Liver (tissue), 9 donors: ENCODE results near the gene PARP9. TPM values are rescaled to one million over a fixed set of nuclear protein-coding genes. Genes with fewer than 3 reads are reported as not detected.

ENCODE experiments used
- DNase-seq: peaks from one replicate; pipeline ENCODE4 v3.0.0-alpha.2; 2017; ENCODE audit warnings: low spot score
- H3K27ac ChIP-seq, 2 donors: one replicate each; pipeline ENCODE4 v1.7.0; 2013; ENCODE audit warnings: inconsistent platforms in 2 of 2, low read length in 2 of 2, control low read depth in 1 of 2, low read depth in 1 of 2, mild to moderate bottlenecking in 1 of 2
- H3K27me3 ChIP-seq, 4 donors: one replicate each; pipeline versions ENCODE4 v1.6.1 to v1.7.0; 2013; ENCODE audit warnings: low read length in 3 of 4, inconsistent platforms in 1 of 4, mild to moderate bottlenecking in 1 of 4, moderate library complexity in 1 of 4; ENCODE audit not compliant: control insufficient read depth in 4 of 4, insufficient read depth in 4 of 4
- H3K36me3 ChIP-seq, 4 donors: one replicate each; pipeline versions ENCODE4 v1.6.1 to v1.7.0; 2013; ENCODE audit warnings: low read length in 3 of 4, mild to moderate bottlenecking in 3 of 4, low read depth in 1 of 4, moderate library complexity in 1 of 4; ENCODE audit not compliant: control insufficient read depth in 4 of 4, insufficient read depth in 3 of 4
- H3K4me1 ChIP-seq, 4 donors: one replicate each; pipeline versions ENCODE4 v1.6.1 to v1.7.0; 2013; ENCODE audit warnings: low read length in 3 of 4, mild to moderate bottlenecking in 3 of 4, moderate library complexity in 1 of 4; ENCODE audit not compliant: control insufficient read depth in 4 of 4, insufficient read depth in 4 of 4
- H3K4me3 ChIP-seq, 3 donors: one replicate each; pipeline versions ENCODE4 v1.6.1 to v1.7.0; 2013; ENCODE audit warnings: low read length in 3 of 3, control low read depth in 1 of 3, low read depth in 1 of 3, mild to moderate bottlenecking in 1 of 3
- H3K9ac ChIP-seq, 2 donors: one replicate each; pipeline ENCODE4 v1.7.0; 2013; ENCODE audit warnings: low read length in 2 of 2, mild to moderate bottlenecking in 2 of 2, moderate library complexity in 2 of 2, control low read depth in 1 of 2, low read depth in 1 of 2
- H3K9me3 ChIP-seq, 4 donors: one replicate each; pipeline versions ENCODE4 v1.6.1 to v1.7.0; 2013; ENCODE audit warnings: low read length in 3 of 4; ENCODE audit not compliant: control insufficient read depth in 4 of 4
- EGR1 ChIP-seq, 2 donors: IDR thresholded peaks; 2 replicates each; pipeline ENCODE4 v1.6.1; 2016 to 2018; ENCODE audit warnings: antibody characterized with exemption in 2 of 2, low read depth in 2 of 2
- FOXA2 ChIP-seq: IDR thresholded peaks from 2 replicates; pipeline ENCODE4 v1.6.1; 2016; ENCODE audit warnings: antibody characterized with exemption
- GABPA ChIP-seq, 2 donors: IDR thresholded peaks in 1 of 2; conservative IDR thresholded peaks in 1 of 2; 2 replicates each; pipeline ENCODE4 v1.6.1; 2016; ENCODE audit warnings: antibody characterized with exemption in 2 of 2, mild to moderate bottlenecking in 1 of 2, moderate library complexity in 1 of 2
- HNF4A ChIP-seq, 2 donors: conservative IDR thresholded peaks; 2 replicates each; pipeline ENCODE4 v1.6.1; 2016; ENCODE audit warnings: antibody characterized with exemption in 2 of 2, mild to moderate bottlenecking in 2 of 2
- HNF4G ChIP-seq: IDR thresholded peaks from 2 replicates; pipeline ENCODE4 v1.6.1; 2016; ENCODE audit warnings: antibody characterized with exemption
- JUND ChIP-seq, 2 donors: IDR thresholded peaks; 2 replicates each; pipeline ENCODE4 v1.6.1; 2016; ENCODE audit warnings: antibody characterized with exemption in 2 of 2
- NR2F2 ChIP-seq: IDR thresholded peaks from 2 replicates; pipeline ENCODE4 v1.6.1; 2016; ENCODE audit warnings: antibody characterized with exemption
- RXRA ChIP-seq, 2 donors: IDR thresholded peaks; 2 replicates each; pipeline ENCODE4 v1.6.1; 2017 to 2018; ENCODE audit warnings: antibody characterized with exemption in 2 of 2, mild to moderate bottlenecking in 1 of 2
- SP1 ChIP-seq: IDR thresholded peaks from 2 replicates; pipeline ENCODE4 v1.6.1; 2018; ENCODE audit warnings: antibody characterized with exemption, mild to moderate bottlenecking
- TAF1 ChIP-seq: conservative IDR thresholded peaks from 2 replicates; pipeline ENCODE4 v1.6.1; 2016; ENCODE audit warnings: antibody characterized with exemption, mild to moderate bottlenecking
- ZBTB33 ChIP-seq: IDR thresholded peaks from 2 replicates; pipeline ENCODE4 v1.6.1; 2016; ENCODE audit warnings: antibody characterized with exemption
- WGBS: extraction: QIAGEN DNeasy Blood & Tissue Kit; methylation state at CpG from one replicate; pipeline ENCODE4 v1.1.7; 2013; 5-methylcytosine and 5-hydroxymethylcytosine counted together
- polyA plus RNA-seq, 2 donors: library from polyadenylated mRNA; stranded (reverse) in 1 of 2; unstranded in 1 of 2; fragments of 200-250 nt in 1 of 2; fragments of >200 nt in 1 of 2; fragmentation: Nextera tagmentation in 1 of 2; extraction: Ambion mirVana in 1 of 2; gene quantifications; one replicate each; pipeline versions ENCODE4 v1.2.1 to v1.2.3, GENCODE V29; 2013 to 2015
- total RNA-seq, 2 donors: library from RNA; depleted of rRNA; stranded (reverse); fragments of >200 nt; gene quantifications; one replicate each; pipeline ENCODE4 v1.2.3, GENCODE V29; 2014
- TF ChIP-seq, protein P1 (sequence below): IDR thresholded peaks from 2 replicates; pipeline ENCODE4 v1.6.1; 2016; ENCODE audit warnings: antibody characterized with exemption
- TF ChIP-seq, protein P2 (sequence below): fragments of 150-350 bp; IDR thresholded peaks from 2 replicates; pipeline ENCODE4 v1.5.1; 2017; ENCODE audit warnings: improper control_type of control experiment, low read depth, low read length; ENCODE audit not compliant: missing input control
- TF ChIP-seq, protein P3 (sequence below): IDR thresholded peaks from 2 replicates; pipeline ENCODE4 v1.6.1; 2016; ENCODE audit warnings: antibody characterized with exemption
- TF ChIP-seq, protein P4 (sequence below): IDR thresholded peaks from 2 replicates; pipeline ENCODE4 v1.6.1; 2016; ENCODE audit warnings: antibody characterized with exemption, mild to moderate bottlenecking
- donor health status: healthy.
- donor health status: healthy.
- donor health status: healthy.
- donor health status: healthy.
- donor health status: healthy.

Gene PARP9
- total and polyA plus RNA-seq, 4 donors = 34.8 to 74.0 (median 48.9) TPM

DNA sequence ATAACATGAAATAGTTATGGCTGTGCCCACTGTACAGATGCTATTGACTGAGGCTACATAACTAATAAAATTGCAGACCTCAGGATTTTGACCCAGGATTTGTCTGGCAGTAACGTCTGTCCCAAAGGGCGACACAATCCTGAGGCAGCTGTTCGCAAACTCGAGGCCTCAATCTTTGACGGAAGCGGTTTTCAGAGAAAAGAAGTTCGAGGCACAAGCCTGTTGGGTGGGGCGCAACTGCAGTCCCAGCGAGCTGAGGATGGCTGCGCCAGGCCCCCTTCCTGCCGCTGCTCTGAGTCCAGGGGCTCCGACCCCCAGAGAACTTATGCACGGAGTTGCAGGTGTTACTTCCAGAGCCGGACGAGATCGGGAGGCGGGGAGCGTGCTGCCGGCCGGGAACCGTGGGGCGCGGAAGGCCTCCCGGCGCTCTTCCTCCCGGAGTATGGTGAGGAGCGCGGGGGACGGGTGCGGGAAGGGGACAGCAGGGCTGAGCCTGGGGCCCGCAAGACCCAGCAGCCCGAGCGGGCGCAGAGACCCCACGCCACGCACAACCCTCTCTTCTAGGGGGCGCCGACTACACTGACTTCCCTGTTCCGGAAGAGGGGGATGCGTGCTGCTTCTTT, 13.4 kb upstream of the PARP9 start, which contains the start of gene PARP15:
PARP15 (plus strand) TSS at position 242 of the 623 bp plus-strand sequence; CDS start at position 260, 18 bp downstream.
- Histone ChIP-seq H3K27me3 (no peaks in the 10 kb centered on the region), H3K4me3 (peak within 1 kb of the TSS; percentile 33 to 57 (median 45)), H3K27ac (no peak within 1 kb of the TSS), H3K9ac (peak within 1 kb of the TSS in 1 of 2 donors; percentile 36), H3K4me1 (peaks cover 4 to 12% (median 9%) of the 10 kb centered on the region in 4 donors), H3K9me3 (peaks cover 0 to 7% (median 4%) of the 10 kb centered on the region in 4 donors), H3K36me3 (peaks cover 0 to 5% (median under 1%) of the 10 kb centered on the region in 4 donors)
- peak; percentile 58 for DNase-seq
- WGBS = 20% methylated on average over 40 of the region's 40 CpGs
- TF ChIP-seq RXRA (IDR thresholded peaks at IDR 0.05) (no peak), JUND (IDR thresholded peaks at IDR 0.05) (no peak), TAF1 (no peak)

- DNase-seq = no peak
- WGBS = 76% methylated on average over 8 of the region's 8 CpGs
Measured at GRCh38 chr3:122576174-122576940, 12.3 kb upstream of the PARP9 start.

DNA sequence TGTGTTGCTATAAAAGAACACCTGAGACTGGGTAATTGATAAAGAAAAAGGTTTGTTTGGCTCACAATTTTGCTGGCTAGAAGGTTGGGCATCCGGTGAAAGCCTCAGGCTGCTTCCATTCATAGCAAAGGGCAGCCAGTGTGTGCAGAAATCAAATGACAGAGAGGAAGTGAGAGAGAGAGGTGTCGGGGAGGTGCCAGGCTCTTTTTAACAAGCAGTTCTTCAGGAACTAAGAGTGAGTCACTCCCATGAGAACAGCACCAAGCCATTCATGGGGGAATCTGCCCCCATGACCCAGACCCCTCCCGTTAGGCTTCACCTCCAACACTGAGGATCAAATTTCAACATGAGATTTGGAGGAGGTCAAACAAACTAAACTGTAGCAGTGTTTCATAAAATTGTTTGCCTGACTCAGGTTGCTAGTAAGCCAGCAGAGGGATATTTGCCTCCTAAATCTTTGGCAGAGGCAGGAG, 8.9 kb upstream of the PARP9 start:
- 22% methylated on average over 3 of the region's 3 CpGs for WGBS
- H3K27ac ChIP-seq = peak overlapping the region; percentile 75 to 88
- peak; percentile 44 for DNase-seq
- peaks cover 6 to 32% (median 24%) of the 10 kb centered on the region in 4 donors for H3K36me3 ChIP-seq
- no peaks in the 10 kb centered on the region for H3K27me3 ChIP-seq
- H3K9me3 ChIP-seq = no peaks in the 10 kb centered on the region
- peaks cover 7 to 35% (median 14%) of the 10 kb centered on the region in 4 donors for H3K4me1 ChIP-seq
- H3K9ac ChIP-seq = no peak overlapping the region
- H3K4me3 ChIP-seq = no peak overlapping the region
- TF ChIP-seq SP1 (peak; percentile 72), FOXA2 (no peak), TAF1 (peak; percentile 31), HNF4G (peak; percentile 64), EGR1 (IDR thresholded peaks at IDR 0.05; ENCODE audit: low read depth in 2 of 2) (no peak), NR2F2 (peak; percentile 88), ZBTB33 (no peak), GABPA (IDR thresholded peaks at IDR 0.05 in 1 of 2, conservative IDR thresholded peaks at IDR 0.05 in 1 of 2) (peak in 1 of 2 donors; percentile 25), RXRA (IDR thresholded peaks at IDR 0.05) (peak; percentile 74 to 87)
- TF ChIP-seq, protein P1, sequence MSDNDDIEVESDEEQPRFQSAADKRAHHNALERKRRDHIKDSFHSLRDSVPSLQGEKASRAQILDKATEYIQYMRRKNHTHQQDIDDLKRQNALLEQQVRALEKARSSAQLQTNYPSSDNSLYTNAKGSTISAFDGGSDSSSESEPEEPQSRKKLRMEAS = peak; percentile 56
- TF ChIP-seq, protein P2, sequence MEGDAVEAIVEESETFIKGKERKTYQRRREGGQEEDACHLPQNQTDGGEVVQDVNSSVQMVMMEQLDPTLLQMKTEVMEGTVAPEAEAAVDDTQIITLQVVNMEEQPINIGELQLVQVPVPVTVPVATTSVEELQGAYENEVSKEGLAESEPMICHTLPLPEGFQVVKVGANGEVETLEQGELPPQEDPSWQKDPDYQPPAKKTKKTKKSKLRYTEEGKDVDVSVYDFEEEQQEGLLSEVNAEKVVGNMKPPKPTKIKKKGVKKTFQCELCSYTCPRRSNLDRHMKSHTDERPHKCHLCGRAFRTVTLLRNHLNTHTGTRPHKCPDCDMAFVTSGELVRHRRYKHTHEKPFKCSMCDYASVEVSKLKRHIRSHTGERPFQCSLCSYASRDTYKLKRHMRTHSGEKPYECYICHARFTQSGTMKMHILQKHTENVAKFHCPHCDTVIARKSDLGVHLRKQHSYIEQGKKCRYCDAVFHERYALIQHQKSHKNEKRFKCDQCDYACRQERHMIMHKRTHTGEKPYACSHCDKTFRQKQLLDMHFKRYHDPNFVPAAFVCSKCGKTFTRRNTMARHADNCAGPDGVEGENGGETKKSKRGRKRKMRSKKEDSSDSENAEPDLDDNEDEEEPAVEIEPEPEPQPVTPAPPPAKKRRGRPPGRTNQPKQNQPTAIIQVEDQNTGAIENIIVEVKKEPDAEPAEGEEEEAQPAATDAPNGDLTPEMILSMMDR = peak; percentile 22

More at GRCh38 chr3:122576174-122576940, 12.3 kb upstream of the PARP9 start:
- no peak overlapping the region for H3K9ac ChIP-seq
- H3K27me3 ChIP-seq = no peaks in the 10 kb centered on the region
- H3K4me3 ChIP-seq = no peak overlapping the region
- no peaks in the 10 kb centered on the region for H3K9me3 ChIP-seq
- peak; percentile 14 to 18 for TF ChIP-seq HNF4A (conservative IDR thresholded peaks at IDR 0.05)
- no peak for TF ChIP-seq JUND (IDR thresholded peaks at IDR 0.05)
- TF ChIP-seq, protein P3, sequence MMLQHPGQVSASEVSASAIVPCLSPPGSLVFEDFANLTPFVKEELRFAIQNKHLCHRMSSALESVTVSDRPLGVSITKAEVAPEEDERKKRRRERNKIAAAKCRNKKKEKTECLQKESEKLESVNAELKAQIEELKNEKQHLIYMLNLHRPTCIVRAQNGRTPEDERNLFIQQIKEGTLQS = peak; percentile 35
- TF ChIP-seq, protein P4, sequence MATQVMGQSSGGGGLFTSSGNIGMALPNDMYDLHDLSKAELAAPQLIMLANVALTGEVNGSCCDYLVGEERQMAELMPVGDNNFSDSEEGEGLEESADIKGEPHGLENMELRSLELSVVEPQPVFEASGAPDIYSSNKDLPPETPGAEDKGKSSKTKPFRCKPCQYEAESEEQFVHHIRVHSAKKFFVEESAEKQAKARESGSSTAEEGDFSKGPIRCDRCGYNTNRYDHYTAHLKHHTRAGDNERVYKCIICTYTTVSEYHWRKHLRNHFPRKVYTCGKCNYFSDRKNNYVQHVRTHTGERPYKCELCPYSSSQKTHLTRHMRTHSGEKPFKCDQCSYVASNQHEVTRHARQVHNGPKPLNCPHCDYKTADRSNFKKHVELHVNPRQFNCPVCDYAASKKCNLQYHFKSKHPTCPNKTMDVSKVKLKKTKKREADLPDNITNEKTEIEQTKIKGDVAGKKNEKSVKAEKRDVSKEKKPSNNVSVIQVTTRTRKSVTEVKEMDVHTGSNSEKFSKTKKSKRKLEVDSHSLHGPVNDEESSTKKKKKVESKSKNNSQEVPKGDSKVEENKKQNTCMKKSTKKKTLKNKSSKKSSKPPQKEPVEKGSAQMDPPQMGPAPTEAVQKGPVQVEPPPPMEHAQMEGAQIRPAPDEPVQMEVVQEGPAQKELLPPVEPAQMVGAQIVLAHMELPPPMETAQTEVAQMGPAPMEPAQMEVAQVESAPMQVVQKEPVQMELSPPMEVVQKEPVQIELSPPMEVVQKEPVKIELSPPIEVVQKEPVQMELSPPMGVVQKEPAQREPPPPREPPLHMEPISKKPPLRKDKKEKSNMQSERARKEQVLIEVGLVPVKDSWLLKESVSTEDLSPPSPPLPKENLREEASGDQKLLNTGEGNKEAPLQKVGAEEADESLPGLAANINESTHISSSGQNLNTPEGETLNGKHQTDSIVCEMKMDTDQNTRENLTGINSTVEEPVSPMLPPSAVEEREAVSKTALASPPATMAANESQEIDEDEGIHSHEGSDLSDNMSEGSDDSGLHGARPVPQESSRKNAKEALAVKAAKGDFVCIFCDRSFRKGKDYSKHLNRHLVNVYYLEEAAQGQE = no peak
- TF ChIP-seq TAF1 = no peak
- H3K4me1 ChIP-seq = peaks cover 4 to 12% (median 9%) of the 10 kb centered on the region in 4 donors
- H3K36me3 ChIP-seq = peaks cover 3 to 14% (median 4%) of the 10 kb centered on the region in 4 donors
- no peak overlapping the region for H3K27ac ChIP-seq
